ENCODE data around the gene RIMS4. TPM values are rescaled to one million over a fixed set of nuclear protein-coding genes. Genes with fewer than 3 reads are reported as not detected.

Gene RIMS4
- total and polyA plus RNA-seq, 3 donors from 2014 or later: 29.7 to 72.1 (median 32.1) TPM

GRCh38 chr20:44720997-44721784, 89.2 kb downstream of the RIMS4 start:
- H3K27ac ChIP-seq: peak overlapping the region in 1 of 2 donors; percentile 46
- no peaks in the 10 kb centered on the region for H3K9me3 ChIP-seq
- H3K36me3 ChIP-seq (ENCODE audit: low read depth, missing control alignments): no peaks in the 10 kb centered on the region
- TF ChIP-seq, protein P1, sequence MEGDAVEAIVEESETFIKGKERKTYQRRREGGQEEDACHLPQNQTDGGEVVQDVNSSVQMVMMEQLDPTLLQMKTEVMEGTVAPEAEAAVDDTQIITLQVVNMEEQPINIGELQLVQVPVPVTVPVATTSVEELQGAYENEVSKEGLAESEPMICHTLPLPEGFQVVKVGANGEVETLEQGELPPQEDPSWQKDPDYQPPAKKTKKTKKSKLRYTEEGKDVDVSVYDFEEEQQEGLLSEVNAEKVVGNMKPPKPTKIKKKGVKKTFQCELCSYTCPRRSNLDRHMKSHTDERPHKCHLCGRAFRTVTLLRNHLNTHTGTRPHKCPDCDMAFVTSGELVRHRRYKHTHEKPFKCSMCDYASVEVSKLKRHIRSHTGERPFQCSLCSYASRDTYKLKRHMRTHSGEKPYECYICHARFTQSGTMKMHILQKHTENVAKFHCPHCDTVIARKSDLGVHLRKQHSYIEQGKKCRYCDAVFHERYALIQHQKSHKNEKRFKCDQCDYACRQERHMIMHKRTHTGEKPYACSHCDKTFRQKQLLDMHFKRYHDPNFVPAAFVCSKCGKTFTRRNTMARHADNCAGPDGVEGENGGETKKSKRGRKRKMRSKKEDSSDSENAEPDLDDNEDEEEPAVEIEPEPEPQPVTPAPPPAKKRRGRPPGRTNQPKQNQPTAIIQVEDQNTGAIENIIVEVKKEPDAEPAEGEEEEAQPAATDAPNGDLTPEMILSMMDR (IDR thresholded peaks at IDR 0.05): no peak
- H3K27me3 ChIP-seq: no peaks in the 10 kb centered on the region
- DNase-seq: peak; percentile 61
- intact Hi-C loops (cut with DNase I; ENCODE audit: low total_unique reads): no loop called here
- H3K4me3 ChIP-seq: no peak overlapping the region
- 48 to 57% methylated on average over 11 of the region's 11 CpGs for WGBS, 2 donors
- H3K4me1 ChIP-seq: peaks cover 8% of the 10 kb centered on the region

DNA sequence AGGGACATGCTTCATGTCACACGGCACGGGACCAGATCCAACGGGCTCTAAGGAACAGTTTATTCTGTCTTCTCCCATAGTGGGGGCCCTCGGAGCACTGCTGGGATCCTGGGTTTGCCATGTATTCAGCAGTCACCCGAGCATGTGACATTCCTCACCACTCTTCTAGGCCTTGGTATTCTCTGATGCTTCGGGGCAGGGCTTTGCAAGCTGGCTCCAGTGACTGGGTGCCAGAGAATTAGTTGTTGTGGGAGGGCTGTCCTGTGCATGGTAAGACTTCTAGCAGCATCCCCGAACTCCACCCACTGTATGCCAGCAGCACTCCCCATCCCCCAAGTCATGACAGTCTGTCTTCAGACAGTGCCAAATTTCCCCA, 89.7 kb downstream of the RIMS4 start:
- intact Hi-C loops (cut with DNase I; ENCODE audit: low total_unique reads): no loop called here
- TF ChIP-seq POLR2A (IDR thresholded peaks at IDR 0.05): no peak
- TF ChIP-seq, protein P1 (IDR thresholded peaks at IDR 0.05): no peak
- H3K36me3 ChIP-seq (ENCODE audit: low read depth, missing control alignments): no peaks in the 10 kb centered on the region
- no peak overlapping the region for H3K4me3 ChIP-seq
- 71 to 85% methylated on average over 7 of the region's 7 CpGs for WGBS, 2 donors
- H3K4me1 ChIP-seq: peaks cover 8% of the 10 kb centered on the region
- no peak for DNase-seq
- peak overlapping the region in 1 of 2 donors; percentile 46 for H3K27ac ChIP-seq
- no peaks in the 10 kb centered on the region for H3K27me3 ChIP-seq
- no peaks in the 10 kb centered on the region for H3K9me3 ChIP-seq

DNA sequence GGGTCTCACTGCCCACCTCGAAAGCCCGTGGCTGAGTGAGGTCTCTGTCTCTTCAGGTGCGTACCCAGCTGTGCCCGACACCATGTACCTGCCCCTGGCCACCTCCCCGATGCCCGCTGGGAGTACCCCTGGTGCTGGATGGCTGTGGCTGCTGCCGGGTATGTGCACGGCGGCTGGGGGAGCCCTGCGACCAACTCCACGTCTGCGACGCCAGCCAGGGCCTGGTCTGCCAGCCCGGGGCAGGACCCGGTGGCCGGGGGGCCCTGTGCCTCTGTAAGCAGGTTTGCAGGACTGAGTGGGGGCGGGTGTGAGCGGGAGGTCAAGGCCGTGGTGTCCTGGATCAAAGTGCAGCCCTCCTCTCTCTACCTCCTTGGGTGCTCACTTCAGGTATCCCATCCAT, 90.5 kb downstream of the RIMS4 start:
- H3K4me3 ChIP-seq: no peak overlapping the region
- no peaks in the 10 kb centered on the region for H3K36me3 ChIP-seq (ENCODE audit: low read depth, missing control alignments)
- TF ChIP-seq POLR2A (IDR thresholded peaks at IDR 0.05): no peak
- TF ChIP-seq, protein P1 (IDR thresholded peaks at IDR 0.05): no peak
- DNase-seq: no peak
- peaks cover 15% of the 10 kb centered on the region for H3K4me1 ChIP-seq
- no peaks in the 10 kb centered on the region for H3K9me3 ChIP-seq
- H3K27me3 ChIP-seq: no peaks in the 10 kb centered on the region
- 88 to 97% methylated on average over 7 to 19 of the region's 19 CpGs for WGBS, 2 donors
- H3K27ac ChIP-seq: peak overlapping the region in 1 of 2 donors; percentile 66
- intact Hi-C loops (cut with DNase I; ENCODE audit: low total_unique reads): no loop called here

DNA sequence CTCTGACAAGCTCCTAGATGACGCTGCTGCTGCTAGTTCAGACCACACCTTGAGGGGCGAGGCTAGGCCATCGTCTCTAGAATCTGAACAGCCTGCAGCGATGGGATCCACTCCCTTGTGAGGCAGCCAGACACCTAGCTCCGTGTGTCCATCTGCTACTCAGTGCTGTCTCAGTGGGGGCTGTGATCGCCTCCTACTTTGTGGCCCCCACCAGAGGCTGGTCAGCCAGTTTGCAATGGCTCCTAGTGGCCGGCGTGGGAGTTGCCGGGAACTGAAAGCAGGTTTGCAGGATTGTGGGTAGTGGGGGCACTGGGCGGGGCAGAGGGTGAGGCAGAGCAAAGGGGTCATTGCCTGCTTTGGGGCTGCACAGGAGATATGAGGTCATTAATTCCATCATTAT, 92.4 kb downstream of the RIMS4 start:
- WGBS, 2 donors: 85 to 89% methylated on average over 10 of the region's 10 CpGs
- intact Hi-C loops (cut with DNase I; ENCODE audit: low total_unique reads): no loop called here
- Histone ChIP-seq H3K36me3 (ENCODE audit: low read depth, missing control alignments) (no peaks in the 10 kb centered on the region), H3K27ac (peak overlapping the region in 1 of 2 donors; percentile 66), H3K4me3 (no peak overlapping the region), H3K4me1 (peaks cover 26% of the 10 kb centered on the region), H3K27me3 (no peaks in the 10 kb centered on the region), H3K9me3 (no peaks in the 10 kb centered on the region)
- no peak for DNase-seq
- no peak for TF ChIP-seq POLR2A (IDR thresholded peaks at IDR 0.05)
- TF ChIP-seq, protein P1 (IDR thresholded peaks at IDR 0.05): peak; percentile 16 to 37 (median 32)

Data from testis (tissue), 3 donors.